DOHH2 (cell line): ENCODE results near the gene SETD9.

Experiments used
- H3F3A ChIP-seq: fragments of 200-600 bp; sonication (generic), shearing (Covaris generic); 2 replicates; pipeline ENCODE4 v1.6.0; 2016; ENCODE audit warnings: antibody characterized with exemption, mild to moderate bottlenecking; ENCODE audit not compliant: control insufficient read depth, insufficient read depth
- H3K27ac ChIP-seq: fragments of 200-600 bp; sonication (generic); 2 replicates; pipeline ENCODE4 v1.5.1; 2014; ENCODE audit warnings: low read depth, mild to moderate bottlenecking, low read length, moderate library complexity
- H3K27me3 ChIP-seq: fragments of 200-600 bp; sonication (generic); 2 replicates; pipeline ENCODE4 v1.6.1; 2014; ENCODE audit warnings: mild to moderate bottlenecking, low read length, mixed read lengths; ENCODE audit not compliant: control insufficient read depth
- H3K36me3 ChIP-seq: fragments of 200-600 bp; sonication (generic); 2 replicates; pipeline ENCODE4 v1.6.1; 2014; ENCODE audit warnings: mild to moderate bottlenecking, low read length, moderate library complexity, mixed read lengths; ENCODE audit not compliant: control insufficient read depth
- H3K4me1 ChIP-seq: fragments of 200-600 bp; sonication (generic); 2 replicates; pipeline ENCODE4 v1.6.1; 2014; ENCODE audit warnings: mild to moderate bottlenecking, low read length, mixed read lengths; ENCODE audit not compliant: control insufficient read depth
- H3K4me2 ChIP-seq: fragments of 200-600 bp; sonication (generic); 2 replicates; pipeline ENCODE4 v1.6.0; 2014; ENCODE audit warnings: mild to moderate bottlenecking, low read length, moderate library complexity
- H3K4me3 ChIP-seq: fragments of 200-600 bp; sonication (generic); 2 replicates; pipeline ENCODE4 v1.5.1; 2014; ENCODE audit warnings: mild to moderate bottlenecking, low read length, mixed read lengths
- H3K79me2 ChIP-seq: fragments of 200-600 bp; sonication (generic); 2 replicates; pipeline ENCODE4 v1.6.1; 2014; ENCODE audit warnings: mild to moderate bottlenecking, low read length, mixed read lengths; ENCODE audit not compliant: control insufficient read depth
- H3K9me2 ChIP-seq: fragments of 200-600 bp; sonication (generic); replicated peaks from 2 replicates; pipeline ENCODE4 v1.6.1; 2014; ENCODE audit warnings: mild to moderate bottlenecking, low read length, mixed read lengths; ENCODE audit not compliant: control insufficient read depth
- H3K9me3 ChIP-seq: fragments of 200-600 bp; sonication (generic); 2 replicates; pipeline ENCODE4 v1.6.1; 2014; ENCODE audit warnings: antibody characterized with exemption, low read length, mixed read lengths; ENCODE audit not compliant: control insufficient read depth, insufficient read depth
- H4K20me1 ChIP-seq: fragments of 200-600 bp; sonication (generic); 2 replicates; pipeline ENCODE4 v1.6.0; 2014; ENCODE audit warnings: low read depth, mild to moderate bottlenecking, antibody characterized with exemption, low read length, moderate library complexity; ENCODE audit not compliant: control insufficient read depth, insufficient read depth
- CTCF ChIP-seq: fragments of 200-600 bp; sonication (generic); IDR thresholded peaks from one replicate; pipeline ENCODE4 v1.5.1; 2014; ENCODE audit warnings: antibody characterized with exemption, mild to moderate bottlenecking, low read depth, low read length; ENCODE audit not compliant: poor library complexity, severe bottlenecking
- EZH2phosphoT487 ChIP-seq: fragments of 200-600 bp; sonication (generic); IDR thresholded peaks from 2 replicates; pipeline ENCODE4 v1.6.1; 2017; ENCODE audit warnings: borderline replicate concordance, mild to moderate bottlenecking, antibody characterized with exemption, low read length, moderate library complexity, mixed read lengths

SETD9 gene

DNA sequence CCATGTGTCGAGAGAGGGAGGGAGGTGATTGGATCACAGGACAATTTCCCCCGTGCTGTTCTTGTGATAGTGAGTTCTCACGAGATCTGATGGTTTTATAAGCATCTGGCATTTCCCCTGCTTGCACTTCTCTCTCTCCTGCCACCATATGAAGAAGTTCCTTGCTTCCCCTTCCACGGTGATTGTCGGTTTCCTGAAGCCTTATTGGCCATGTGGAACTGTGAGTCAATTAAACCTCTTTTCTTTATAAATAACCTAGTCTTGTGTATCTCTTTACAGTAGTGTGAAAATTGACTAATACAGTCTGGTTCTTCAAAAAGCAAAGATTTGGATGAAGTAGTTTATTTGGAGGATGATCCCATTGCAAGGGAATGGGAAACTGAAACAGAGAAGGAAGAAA lies 53.9 kb downstream of the SETD9 start:
- H3K36me3 ChIP-seq = no peaks in the 10 kb centered on the region
- H3F3A ChIP-seq = no peaks in the 10 kb centered on the region
- no peak overlapping the region for H3K4me2 ChIP-seq
- H3K9me3 ChIP-seq = no peaks in the 10 kb centered on the region
- H4K20me1 ChIP-seq = no peaks in the 10 kb centered on the region
- TF ChIP-seq EZH2phosphoT487 (no peak), CTCF (no peak)
- no peaks in the 10 kb centered on the region for H3K9me2 ChIP-seq
- no peaks in the 10 kb centered on the region for H3K79me2 ChIP-seq
- no peaks in the 10 kb centered on the region for H3K4me1 ChIP-seq
- no peak overlapping the region for H3K4me3 ChIP-seq
- H3K27me3 ChIP-seq = peaks cover 66% of the 10 kb centered on the region
- no peak overlapping the region for H3K27ac ChIP-seq

GRCh38 chr5:56964173-56964572 lies 54.8 kb downstream of the SETD9 start:
- H3K79me2 ChIP-seq = no peaks in the 10 kb centered on the region

More at GRCh38 chr5:56964173-56964572, 54.8 kb downstream of the SETD9 start:
- TF ChIP-seq CTCF (no peak), EZH2phosphoT487 (no peak)
- H3K9me2 ChIP-seq = no peaks in the 10 kb centered on the region
- peaks cover 62% of the 10 kb centered on the region for H3K27me3 ChIP-seq
- no peak overlapping the region for H3K4me2 ChIP-seq
- no peak overlapping the region for H3K4me3 ChIP-seq
- no peaks in the 10 kb centered on the region for H3K9me3 ChIP-seq
- no peaks in the 10 kb centered on the region for H3F3A ChIP-seq
- H3K36me3 ChIP-seq = no peaks in the 10 kb centered on the region
- no peak overlapping the region for H3K27ac ChIP-seq
- no peaks in the 10 kb centered on the region for H4K20me1 ChIP-seq
- H3K4me1 ChIP-seq = no peaks in the 10 kb centered on the region
